ENCODE data around the gene DROSHA. TPM values are rescaled to one million over a fixed set of nuclear protein-coding genes. Genes with fewer than 3 reads are reported as not detected.

DROSHA gene
- total RNA-seq, 1 experiment from 2014 or later: 162 TPM

GRCh38 chr5:31502506-31502905 is 29.4 kb downstream of the DROSHA start:
- no peaks in the 10 kb centered on the region for H3K27me3 ChIP-seq (ENCODE audit: insufficient read depth, low read depth)
- no peak overlapping the region for H2AFZ ChIP-seq
- no peak for DNase-seq
- H3K4me3 ChIP-seq: no peak overlapping the region
- H4K20me1 ChIP-seq (ENCODE audit: insufficient read depth): 0 out of 2 replicates have a peak, but pooled peaks cover 4% of the 10 kb centered on the region
- TF ChIP-seq EZH2 (IDR thresholded peaks at IDR 0.05; ENCODE audit: low read depth): no peak
- TF ChIP-seq, protein P1, sequence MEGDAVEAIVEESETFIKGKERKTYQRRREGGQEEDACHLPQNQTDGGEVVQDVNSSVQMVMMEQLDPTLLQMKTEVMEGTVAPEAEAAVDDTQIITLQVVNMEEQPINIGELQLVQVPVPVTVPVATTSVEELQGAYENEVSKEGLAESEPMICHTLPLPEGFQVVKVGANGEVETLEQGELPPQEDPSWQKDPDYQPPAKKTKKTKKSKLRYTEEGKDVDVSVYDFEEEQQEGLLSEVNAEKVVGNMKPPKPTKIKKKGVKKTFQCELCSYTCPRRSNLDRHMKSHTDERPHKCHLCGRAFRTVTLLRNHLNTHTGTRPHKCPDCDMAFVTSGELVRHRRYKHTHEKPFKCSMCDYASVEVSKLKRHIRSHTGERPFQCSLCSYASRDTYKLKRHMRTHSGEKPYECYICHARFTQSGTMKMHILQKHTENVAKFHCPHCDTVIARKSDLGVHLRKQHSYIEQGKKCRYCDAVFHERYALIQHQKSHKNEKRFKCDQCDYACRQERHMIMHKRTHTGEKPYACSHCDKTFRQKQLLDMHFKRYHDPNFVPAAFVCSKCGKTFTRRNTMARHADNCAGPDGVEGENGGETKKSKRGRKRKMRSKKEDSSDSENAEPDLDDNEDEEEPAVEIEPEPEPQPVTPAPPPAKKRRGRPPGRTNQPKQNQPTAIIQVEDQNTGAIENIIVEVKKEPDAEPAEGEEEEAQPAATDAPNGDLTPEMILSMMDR (conservative IDR thresholded peaks at IDR 0.05): no peak
- no peaks in the 10 kb centered on the region for H3K9me3 ChIP-seq (ENCODE audit: insufficient read depth, low read depth)
- peaks cover 52% of the 10 kb centered on the region for H3K36me3 ChIP-seq (ENCODE audit: low read depth)
- no peak overlapping the region for H3K4me2 ChIP-seq
- CTCF ChIA-PET: interaction anchor here (0.6 kb wide), 1 partner anchor 101 kb away, joined by 3 read pairs; no protein-coding TSS in a partner anchor
- POLR2A ChIA-PET (ENCODE audit: unreplicated experiment): no interaction called here
- intact Hi-C loops (cut with micrococcal nuclease; ENCODE audit: unreplicated experiment): no loop called here
- H3K79me2 ChIP-seq (ENCODE audit: low read depth): no peaks in the 10 kb centered on the region
- no peaks in the 10 kb centered on the region for H3F3A ChIP-seq (ENCODE audit: insufficient read depth, low read depth)
- BruUV-seq (replicated peaks): no TSS peak
- H3K9me2 ChIP-seq (ENCODE audit: insufficient read depth): no peaks in the 10 kb centered on the region
- H3K4me1 ChIP-seq (replicated peaks; ENCODE audit: insufficient read depth): no peaks in the 10 kb centered on the region
- H3K27ac ChIP-seq: no peak overlapping the region

DNA sequence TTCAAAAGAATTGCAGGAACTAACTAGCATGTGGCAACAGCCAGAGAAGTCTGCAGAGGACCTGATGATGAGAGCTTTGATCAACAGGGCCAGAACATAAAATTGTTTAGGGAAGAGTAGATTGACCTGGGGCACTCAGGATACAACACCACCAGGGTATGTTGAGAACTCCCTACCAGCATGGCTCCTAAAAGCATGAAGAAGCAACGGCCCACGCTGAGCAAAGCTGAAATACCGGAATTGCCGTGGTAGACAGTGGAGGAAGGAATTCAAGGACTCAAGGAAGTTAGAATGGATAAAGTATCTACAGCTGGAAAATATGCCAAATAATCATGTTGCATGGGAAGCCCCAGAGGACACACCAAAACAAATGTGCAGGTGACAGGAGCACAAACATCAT is 31.6 kb downstream of the DROSHA start:
- Histone ChIP-seq H3K27me3 (ENCODE audit: insufficient read depth, low read depth) (no peaks in the 10 kb centered on the region), H4K20me1 (ENCODE audit: insufficient read depth) (0 out of 2 replicates have a peak, but pooled peaks cover 4% of the 10 kb centered on the region), H3K27ac (no peak overlapping the region), H3F3A (ENCODE audit: insufficient read depth, low read depth) (no peaks in the 10 kb centered on the region), H3K9me3 (ENCODE audit: insufficient read depth, low read depth) (no peaks in the 10 kb centered on the region), H3K9me2 (ENCODE audit: insufficient read depth) (no peaks in the 10 kb centered on the region), H3K4me3 (no peak overlapping the region), H3K4me1 (replicated peaks; ENCODE audit: insufficient read depth) (no peaks in the 10 kb centered on the region), H3K4me2 (no peak overlapping the region), H2AFZ (no peak overlapping the region), H3K79me2 (ENCODE audit: low read depth) (no peaks in the 10 kb centered on the region), H3K36me3 (ENCODE audit: low read depth) (peaks cover 52% of the 10 kb centered on the region)
- no TSS peak for BruUV-seq (replicated peaks)
- no peak for DNase-seq
- no peak for TF ChIP-seq EZH2 (IDR thresholded peaks at IDR 0.05; ENCODE audit: low read depth)
- TF ChIP-seq, protein P1 (conservative IDR thresholded peaks at IDR 0.05): no peak
- intact Hi-C loops (cut with micrococcal nuclease; ENCODE audit: unreplicated experiment): no loop called here
- ChIA-PET CTCF (no interaction called here), POLR2A (ENCODE audit: unreplicated experiment) (no interaction called here)

DNA sequence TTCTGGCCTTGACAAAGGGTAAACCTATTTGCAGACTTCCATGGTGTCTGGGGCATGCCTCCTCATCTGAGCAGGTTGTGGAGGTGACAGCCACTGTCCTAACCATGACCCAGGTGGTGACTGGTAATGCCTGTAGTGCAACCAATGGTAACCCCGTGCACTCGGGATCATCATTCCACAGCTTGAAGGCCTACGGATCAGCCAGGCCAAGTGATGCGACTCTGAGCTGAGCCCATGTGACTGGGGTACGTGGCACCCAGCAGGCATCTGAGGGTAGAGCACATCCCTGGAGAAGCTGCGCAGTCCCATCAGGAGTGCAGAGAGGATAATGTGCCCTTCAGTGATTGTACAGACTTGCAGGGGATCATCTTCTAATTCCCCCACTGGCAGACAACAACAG is 35.0 kb downstream of the DROSHA start:
- 0 out of 2 replicates have a peak, but pooled peaks cover 4% of the 10 kb centered on the region for H4K20me1 ChIP-seq (ENCODE audit: insufficient read depth)
- no peaks in the 10 kb centered on the region for H3K9me2 ChIP-seq (ENCODE audit: insufficient read depth)
- no peaks in the 10 kb centered on the region for H3K4me1 ChIP-seq (replicated peaks; ENCODE audit: insufficient read depth)
- H3K4me2 ChIP-seq: no peak overlapping the region
- no peak overlapping the region for H3K27ac ChIP-seq
- no peaks in the 10 kb centered on the region for H3K79me2 ChIP-seq (ENCODE audit: low read depth)
- no peaks in the 10 kb centered on the region for H3K9me3 ChIP-seq (ENCODE audit: insufficient read depth, low read depth)
- POLR2A ChIA-PET (ENCODE audit: unreplicated experiment): no interaction called here
- H3K36me3 ChIP-seq (ENCODE audit: low read depth): peaks cover 52% of the 10 kb centered on the region
- no peak overlapping the region for H3K4me3 ChIP-seq
- intact Hi-C loops (cut with micrococcal nuclease; ENCODE audit: unreplicated experiment): no loop called here
- CTCF ChIA-PET: no interaction called here
- H3K27me3 ChIP-seq (ENCODE audit: insufficient read depth, low read depth): no peaks in the 10 kb centered on the region
- H2AFZ ChIP-seq: no peak overlapping the region
- peaks cover 4% of the 10 kb centered on the region; the same call in 1 of the 2 replicates for H3F3A ChIP-seq (ENCODE audit: insufficient read depth, low read depth)
- BruUV-seq (replicated peaks): no TSS peak
- DNase-seq: no peak
- TF ChIP-seq, protein P1 (conservative IDR thresholded peaks at IDR 0.05): no peak
- TF ChIP-seq EZH2 (IDR thresholded peaks at IDR 0.05; ENCODE audit: low read depth): no peak
